NCI-H524 treated with DMSO at 0.1 percent for 48 hours (cell line): ENCODE measurements around the gene CCDC192.

Source experiments
- DNase-seq: peaks from one replicate; lab custom pipeline; 2025; lab: John Stamatoyannopoulos, UW

The CCDC192 gene

GRCh38 chr5:127958421-127959011 is 255.3 kb downstream of the CCDC192 start:
- DNase-seq, result no peak

DNA sequence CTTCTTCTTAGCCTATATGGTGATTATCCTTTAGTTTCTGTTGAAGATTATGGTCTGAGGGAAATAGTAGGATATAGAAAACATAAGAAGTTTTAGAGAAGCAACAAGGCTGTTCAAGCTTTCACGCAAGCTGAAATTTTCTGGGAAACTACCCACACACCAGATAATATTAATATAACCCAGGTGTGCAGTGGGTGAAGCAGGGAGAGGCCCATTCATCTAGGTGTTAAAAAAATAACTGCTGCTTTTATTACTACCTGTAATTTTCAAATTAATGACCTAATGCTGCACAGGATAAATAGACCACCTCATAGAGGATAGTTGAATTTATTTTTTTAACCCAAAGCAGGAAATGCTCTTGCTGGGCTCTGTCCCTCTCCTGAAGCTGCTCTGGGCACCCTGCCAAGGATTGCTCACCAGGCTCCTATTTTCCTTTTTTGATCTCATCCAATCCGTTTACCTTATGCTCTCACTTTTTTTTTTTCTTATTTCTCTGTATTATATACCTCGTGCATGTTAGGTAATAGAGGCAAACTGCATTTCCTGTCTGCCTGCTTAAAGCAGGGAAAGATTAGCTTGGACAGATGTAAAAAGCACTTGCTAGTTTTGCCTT is 256.1 kb downstream of the CCDC192 start:
- peak; percentile 59 for DNase-seq

DNA sequence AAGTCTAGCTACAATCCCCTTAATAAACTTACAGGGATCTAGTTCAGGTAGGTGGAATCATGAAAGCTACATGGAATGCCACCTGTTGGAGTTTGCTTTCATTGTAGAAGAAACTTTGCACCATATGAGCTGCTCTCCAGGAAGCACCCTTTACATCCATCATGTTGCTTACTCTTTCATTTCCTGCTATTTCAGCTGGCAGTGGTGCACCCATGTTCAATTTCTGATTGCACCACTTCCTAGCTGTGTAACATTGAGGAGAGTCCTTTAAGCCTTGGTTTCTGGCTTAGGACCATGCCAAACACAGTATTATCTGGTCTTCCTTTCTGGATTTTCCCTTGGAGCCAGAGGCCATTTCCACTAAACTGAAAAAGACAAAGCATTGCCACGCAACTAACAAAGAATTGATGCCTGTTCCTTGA is 257.1 kb downstream of the CCDC192 start:
- no peak for DNase-seq

DNA sequence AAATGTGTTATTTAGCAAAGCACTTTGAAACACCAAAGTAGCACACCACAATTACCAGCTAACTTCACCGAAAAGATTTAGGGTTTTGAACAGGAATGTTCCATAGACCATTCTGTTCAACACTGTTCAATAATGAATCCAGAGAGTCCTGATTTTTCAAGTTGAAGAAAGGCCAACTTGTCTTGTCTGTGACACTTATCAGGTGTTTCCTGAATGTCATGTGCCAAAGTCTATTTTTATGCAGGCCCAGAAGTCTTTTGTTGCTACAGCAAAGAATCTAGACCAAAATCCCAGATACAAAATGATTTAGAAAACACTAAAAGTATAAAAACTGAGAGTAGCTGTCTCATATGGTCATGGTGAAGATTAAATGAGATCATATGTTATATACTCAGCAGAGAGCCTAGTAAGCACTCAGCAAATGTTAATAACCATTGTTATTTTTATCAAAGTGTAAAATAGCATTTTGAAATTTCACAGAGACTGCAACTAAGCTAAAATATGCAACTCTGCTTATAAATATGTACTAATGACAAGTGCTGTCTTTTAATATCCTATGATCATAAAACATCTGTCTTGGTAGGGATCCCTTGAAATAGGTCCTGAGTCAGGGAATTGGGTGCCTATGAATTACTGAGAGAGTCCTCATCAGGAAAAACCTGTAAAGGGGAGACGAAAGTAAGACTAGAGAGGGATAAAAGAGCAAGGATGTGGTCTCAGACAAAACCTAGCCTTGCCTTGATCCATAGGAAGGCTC is 258.0 kb downstream of the CCDC192 start:
- no peak for DNase-seq

GRCh38 chr5:127961763-127962145 is 258.6 kb downstream of the CCDC192 start:
- no peak for DNase-seq

GRCh38 chr5:127962491-127962890 is 259.3 kb downstream of the CCDC192 start:
- no peak for DNase-seq

DNA sequence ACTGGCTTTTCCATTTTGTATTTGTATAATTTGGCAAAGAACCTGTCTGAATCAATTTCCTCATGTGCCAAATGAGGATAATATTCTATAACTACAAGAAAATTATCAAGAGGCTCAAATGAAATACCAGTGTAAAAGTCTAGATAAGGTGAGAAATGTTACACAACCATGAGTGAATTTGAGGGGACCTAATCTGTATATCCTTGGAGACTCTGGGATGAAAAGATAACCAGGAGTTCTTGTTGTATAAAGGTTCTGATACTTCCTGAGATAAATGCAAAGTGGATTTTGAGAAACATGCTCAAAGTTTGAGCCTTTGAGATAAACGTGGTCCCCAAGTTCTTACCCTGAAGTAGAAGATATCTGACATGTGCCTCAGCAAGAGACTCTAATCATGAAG is 260.0 kb downstream of the CCDC192 start:
- no peak for DNase-seq

DNA sequence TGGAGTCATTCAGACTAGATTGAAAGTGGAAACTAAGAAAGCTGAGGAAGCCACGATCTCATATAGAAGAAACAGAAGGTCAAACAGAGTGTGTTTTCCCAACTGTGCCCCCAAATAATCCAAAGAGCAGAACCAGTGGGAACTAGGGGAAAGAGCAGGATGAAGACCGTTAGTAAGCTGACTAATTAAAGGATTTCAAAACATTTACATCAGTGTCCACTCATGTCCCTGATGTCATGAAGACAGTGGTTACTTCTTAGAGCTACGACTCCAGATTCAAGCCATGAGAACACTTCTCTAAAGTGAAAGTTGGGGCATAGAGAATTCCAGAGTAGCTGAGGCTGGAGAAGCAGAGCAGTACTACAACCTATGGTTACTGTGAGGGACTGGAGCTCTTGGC is 260.7 kb downstream of the CCDC192 start:
- DNase-seq, result no peak

GRCh38 chr5:127967323-127967982 is 264.3 kb downstream of the CCDC192 start:
- DNase-seq, result no peak

DNA sequence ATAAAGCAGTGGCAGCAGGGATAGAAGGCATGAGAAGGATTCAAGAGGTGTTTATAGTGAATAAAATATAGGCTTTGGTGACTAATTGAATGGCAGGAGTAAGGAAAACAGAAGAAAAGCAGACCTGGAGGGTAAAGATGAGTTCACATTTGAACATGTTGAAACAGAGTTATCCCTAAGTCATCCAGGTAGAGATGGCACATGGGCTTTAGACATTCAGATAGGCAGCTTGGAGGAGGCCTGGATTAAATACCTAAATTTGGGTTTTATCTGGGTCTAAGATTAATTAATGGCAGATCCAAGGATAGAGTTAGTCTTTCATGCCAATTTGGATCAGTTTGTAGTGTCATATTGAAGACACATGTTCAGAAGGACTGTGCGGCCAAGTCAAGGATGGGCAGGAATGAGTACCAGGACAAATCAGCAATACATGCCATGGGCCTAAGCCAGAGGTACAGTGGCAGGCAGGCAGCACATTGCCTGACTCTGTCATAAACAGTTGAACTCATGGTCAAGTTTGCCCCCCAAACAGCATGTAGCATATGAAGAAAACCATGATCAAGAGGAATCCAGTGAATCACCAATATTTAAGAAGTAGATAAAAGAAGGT is 264.9 kb downstream of the CCDC192 start:
- no peak for DNase-seq

GRCh38 chr5:127969002-127969401 is 265.8 kb downstream of the CCDC192 start:
- DNase-seq, result no peak

GRCh38 chr5:127969651-127970050 is 266.5 kb downstream of the CCDC192 start:
- no peak for DNase-seq

DNA sequence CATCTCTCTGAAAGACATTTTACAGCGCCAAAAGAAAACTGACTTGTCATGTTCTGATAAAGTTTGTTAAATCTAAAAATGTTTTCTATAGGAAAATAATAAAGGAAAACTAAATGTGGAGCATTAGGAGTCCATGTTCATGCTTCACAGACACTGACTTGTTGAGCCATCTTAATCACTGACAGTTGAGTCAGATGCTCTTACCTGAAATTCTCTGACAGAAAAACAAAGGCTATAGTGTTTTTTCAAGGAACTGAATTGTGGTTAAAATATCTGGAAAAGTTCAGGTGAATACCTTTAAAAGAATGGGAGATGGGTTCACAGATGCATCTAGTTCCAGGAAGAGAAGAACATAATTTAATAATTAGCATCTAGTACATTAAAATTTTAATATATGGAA is 266.9 kb downstream of the CCDC192 start:
- no peak for DNase-seq

DNA sequence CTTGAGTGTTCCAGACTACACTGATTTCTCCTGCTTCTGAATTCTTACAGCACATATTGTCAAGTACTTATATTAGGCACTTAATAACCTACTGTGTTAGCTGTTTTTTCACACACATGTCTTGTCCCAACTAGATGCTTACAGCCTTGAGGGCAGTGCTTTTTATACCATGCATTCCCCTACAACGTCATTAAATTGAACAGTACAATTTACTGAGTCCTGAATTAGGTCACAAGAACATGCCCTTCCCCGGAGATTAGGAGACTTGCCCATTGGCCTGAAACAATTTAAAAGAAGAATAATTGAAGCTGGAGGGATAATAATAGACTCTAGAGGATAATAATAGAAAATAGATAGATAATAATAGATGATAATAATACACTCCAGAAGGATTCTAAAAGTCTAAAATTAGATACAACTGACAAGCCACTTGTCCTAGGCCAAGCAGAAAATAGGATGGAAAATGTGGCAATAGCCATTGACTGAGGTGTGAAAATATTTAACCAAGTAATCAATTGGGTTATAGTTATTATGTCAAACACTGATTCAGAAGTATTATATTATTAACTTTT is 267.7 kb downstream of the CCDC192 start:
- DNase-seq, result no peak

GRCh38 chr5:127975961-127976360 is 272.8 kb downstream of the CCDC192 start:
- DNase-seq, result no peak

DNA sequence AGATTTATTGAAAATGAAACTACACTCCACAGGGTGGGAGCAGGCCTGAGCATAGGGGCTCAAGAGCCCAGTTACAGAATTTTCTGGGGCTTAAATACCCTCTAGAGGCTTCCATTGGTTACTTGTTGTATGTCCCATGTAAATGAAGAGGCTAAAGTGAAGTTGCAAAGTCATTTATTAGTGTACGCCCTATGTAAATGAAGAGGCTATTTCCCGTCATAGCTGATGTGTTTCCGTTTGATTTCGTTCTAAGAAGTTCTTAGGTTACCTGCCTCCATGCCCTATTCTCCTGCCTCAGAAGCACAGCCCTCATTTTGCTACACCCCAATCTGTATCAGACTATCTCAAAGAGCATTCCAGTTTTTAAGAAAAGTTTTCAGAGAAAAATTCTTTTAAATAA is 273.3 kb downstream of the CCDC192 start:
- DNase-seq, result no peak

DNA sequence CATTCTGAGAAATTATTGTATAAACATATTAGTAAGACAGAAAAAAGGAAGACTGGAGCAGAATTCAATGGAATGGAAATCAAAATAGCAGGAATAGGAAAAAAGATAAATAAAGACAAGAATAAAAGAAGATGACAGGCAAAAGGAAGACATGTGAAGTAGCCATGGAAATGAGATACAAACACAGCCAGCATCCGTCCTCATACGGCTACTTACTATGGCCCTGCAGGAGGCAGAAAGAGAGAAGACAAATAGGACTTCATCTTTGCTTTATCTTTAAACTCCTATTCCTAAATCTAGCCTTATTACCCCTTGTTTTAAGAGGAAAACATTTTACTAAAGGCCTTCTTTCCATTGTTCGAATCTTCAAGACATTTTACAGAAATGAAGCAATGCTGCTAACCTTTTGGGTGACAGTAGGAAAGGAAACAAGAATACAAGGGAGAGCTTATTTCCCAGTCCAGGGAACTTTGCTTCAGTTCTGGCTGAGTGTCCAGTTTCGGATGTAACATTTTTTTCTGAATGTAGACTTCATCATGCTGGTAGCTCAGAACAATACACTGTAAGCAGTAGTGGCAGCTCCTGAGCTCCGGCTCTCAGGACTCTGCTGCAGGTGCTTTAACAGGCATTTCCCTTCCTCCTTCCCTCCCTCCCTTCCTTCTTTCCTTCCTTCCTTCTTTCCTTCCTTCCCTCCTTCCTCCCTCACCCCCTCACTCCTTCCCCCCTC is 274.0 kb downstream of the CCDC192 start:
- DNase-seq, result no peak

DNA sequence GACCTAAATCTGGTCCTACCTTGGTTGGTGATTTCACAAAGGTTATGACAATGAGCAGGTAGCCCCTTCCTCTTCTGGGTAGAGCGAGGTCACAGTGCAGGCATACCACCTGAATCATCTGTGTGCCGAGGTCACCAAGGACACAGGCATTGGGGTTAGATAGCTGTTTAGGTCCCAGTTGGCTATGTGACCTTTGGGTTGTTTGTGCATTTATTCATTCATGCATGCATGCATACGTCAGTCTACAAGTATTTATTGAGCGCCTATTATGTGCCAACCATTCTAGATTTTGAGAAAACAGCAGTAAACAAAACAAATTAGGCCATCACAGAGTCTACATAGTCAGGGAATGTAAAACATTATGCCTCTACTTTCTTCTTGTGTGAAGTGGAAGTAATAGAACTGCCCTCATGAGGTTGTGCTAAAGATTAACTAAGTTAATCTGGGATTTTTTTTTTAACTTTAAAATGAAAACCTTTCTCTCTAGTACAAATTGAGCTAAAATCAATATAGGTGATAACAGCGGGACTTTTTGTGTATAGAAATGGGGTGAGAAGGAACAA is 275.6 kb downstream of the CCDC192 start:
- no peak for DNase-seq

DNA sequence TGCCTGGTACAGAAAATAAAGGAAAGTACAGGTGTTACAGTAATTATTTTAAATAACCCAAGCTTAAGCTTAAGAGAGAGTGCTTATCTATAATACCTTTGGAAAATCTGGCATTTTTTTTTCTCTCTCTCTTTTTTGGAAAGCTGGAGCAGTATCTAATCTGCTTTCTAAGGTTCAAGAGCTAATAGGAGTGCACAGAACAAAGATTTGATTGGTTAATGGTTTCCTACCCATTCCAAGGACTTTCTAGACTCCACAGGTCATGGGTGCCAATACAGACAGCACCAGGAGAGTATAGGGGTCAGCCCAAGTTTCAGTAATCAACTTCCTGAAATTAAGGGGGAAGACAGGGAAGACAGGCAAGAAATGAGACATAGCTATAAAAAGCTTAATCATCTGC is 276.3 kb downstream of the CCDC192 start:
- DNase-seq, result no peak

- DNase-seq, result no peak
Observed at GRCh38 chr5:127980843-127981242, 277.7 kb downstream of the CCDC192 start.

DNA sequence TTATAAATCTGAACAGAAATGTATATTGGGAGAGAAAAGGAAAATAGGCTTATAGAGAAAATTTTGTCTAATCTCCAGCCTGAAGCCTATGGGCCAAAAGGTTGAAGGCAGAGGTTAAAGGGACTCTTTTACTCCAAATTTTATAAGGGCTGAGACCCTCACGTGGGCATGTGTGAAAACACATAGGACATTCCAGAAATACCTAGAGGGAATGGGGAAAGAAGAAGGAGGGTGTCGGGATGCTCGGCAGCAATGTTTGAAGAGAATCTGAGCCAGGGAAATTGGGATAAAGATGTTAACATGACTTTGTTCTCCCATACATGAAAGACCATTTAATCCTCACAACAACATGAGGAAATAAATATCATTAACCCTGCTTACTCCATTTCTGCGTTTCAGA is 278.3 kb downstream of the CCDC192 start:
- DNase-seq, result no peak
